Measurements from ENCODE around the gene TLR8. TPM values are rescaled to one million over a fixed set of nuclear protein-coding genes. Genes with fewer than 3 reads are reported as not detected.
A peak's percentile ranks its signal among the peaks of the same experiment; 100 is the strongest.
"Not testable (repeated sequence)": the region's sequence is repeated elsewhere in the genome, so short reads cannot be mapped to it uniquely, and the experiment has no call there.

The TLR8 gene
- polyA plus RNA-seq, 2 of the 4 experiments (the other 2 are of a cell fraction), result not detected

- TF ChIP-seq ATOH8 (CRISPR knock-in tag; IDR thresholded peaks at IDR 0.05; ENCODE audit: low read depth), result no peak
- no peak for TF ChIP-seq BCL3 (IDR thresholded peaks at IDR 0.05)
- no peak for TF ChIP-seq CEBPB (IDR thresholded peaks at IDR 0.05)
- no peak for TF ChIP-seq HEYL (CRISPR knock-in tag; IDR thresholded peaks at IDR 0.05)
- no peak for TF ChIP-seq MAZ (IDR thresholded peaks at IDR 0.05; ENCODE audit: borderline replicate concordance, low read depth, low read length)
- no peak for TF ChIP-seq HOXB13 (CRISPR knock-in tag; IDR thresholded peaks at IDR 0.05; ENCODE audit: low read depth)
Measured at GRCh38 chrX:12932244-12932643, 25.8 kb downstream of the TLR8 start (continued).

GRCh38 chrX:12934850-12935249 lies 28.4 kb downstream of the TLR8 start:
- FAIRE-seq (peak; percentile 93), ATAC-seq (no peak), DNase-seq (ENCODE audit: low read depth in 1 of 2, low spot score in 1 of 2) (no peak)
- Histone ChIP-seq H3K4me2 (no peak overlapping the region), H3K4me1 (no peaks in the 10 kb centered on the region), H3K9me3 (no peaks in the 10 kb centered on the region), H3K4me3 (no peak overlapping the region), H3K27ac (no peak overlapping the region)
- ChIA-PET CTCF (interaction anchor here (0.6 kb wide), 1 partner anchor 119 kb away, joined by 3 read pairs; no protein-coding TSS in a partner anchor), POLR2A (no interaction called here)
- WGBS (ENCODE audit: missing lambda C conversion rate), result 89% methylated on average over 5 of the region's 5 CpGs
- TF ChIP-seq MAZ (IDR thresholded peaks at IDR 0.05; ENCODE audit: borderline replicate concordance, low read depth, low read length), result no peak
- TF ChIP-seq PHF8 (IDR thresholded peaks at IDR 0.05; ENCODE audit: borderline replicate concordance, low read depth), result no peak

- Histone ChIP-seq H3K9me3 (no peaks in the 10 kb centered on the region), H3K4me2 (no peak overlapping the region), H3K27ac (no peak overlapping the region), H3K4me1 (no peaks in the 10 kb centered on the region), H3K4me3 (no peak overlapping the region)
- TF ChIP-seq ZFP36 (IDR thresholded peaks at IDR 0.05; ENCODE audit: borderline replicate concordance, partially characterized antibody), result peak; percentile 66
- TF ChIP-seq RCOR1 (IDR thresholded peaks at IDR 0.05; ENCODE audit: low read depth, low read length), result no peak
- TF ChIP-seq ATOH8 (CRISPR knock-in tag; IDR thresholded peaks at IDR 0.05; ENCODE audit: low read depth), result no peak
- DNase-seq (ENCODE audit: low read depth in 1 of 2, low spot score in 1 of 2) (no peak), ATAC-seq (no peak), FAIRE-seq (no peak)
- ChIA-PET CTCF (interaction anchor here (1.0 to 1.6 kb wide), 2 partner anchors 10 to 527 kb away, joined by 3 to 12 read pairs; no protein-coding TSS in a partner anchor), POLR2A (no interaction called here)
- WGBS (ENCODE audit: missing lambda C conversion rate), result 91% methylated on average over 1 of the region's 1 CpG
Measured at GRCh38 chrX:12936947-12937346, 30.5 kb downstream of the TLR8 start.

- FAIRE-seq, CTCF ChIA-PET: not testable (repeated sequence)
Measured at GRCh38 chrX:12940471-12940870, 34.1 kb downstream of the TLR8 start.

GRCh38 chrX:12943592-12943991 lies 37.2 kb downstream of the TLR8 start:
- CTCF ChIA-PET; ATAC-seq; FAIRE-seq; H3K27ac ChIP-seq; DNase-seq (ENCODE audit: low read depth in 1 of 2, low spot score in 1 of 2); POLR2A ChIA-PET; H3K9me3 ChIP-seq; H3K4me2 ChIP-seq; H3K4me3 ChIP-seq: not testable (repeated sequence)
- WGBS (ENCODE audit: missing lambda C conversion rate), result 95% methylated on average over 5 of the region's 6 CpGs
- peaks cover 24% of the 10 kb centered on the region for H3K4me1 ChIP-seq

More at GRCh38 chrX:12940471-12940870, 34.1 kb downstream of the TLR8 start:
- DNase-seq (ENCODE audit: low read depth in 1 of 2, low spot score in 1 of 2); H3K4me2 ChIP-seq; ATAC-seq; H3K9me3 ChIP-seq; H3K4me3 ChIP-seq; H3K4me1 ChIP-seq; POLR2A ChIA-PET; H3K27ac ChIP-seq: not testable (repeated sequence)
- 47% methylated on average over 7 of the region's 9 CpGs for WGBS (ENCODE audit: missing lambda C conversion rate)

GRCh38 chrX:12944452-12944851 lies 38.0 kb downstream of the TLR8 start:
- POLR2A ChIA-PET; H3K27ac ChIP-seq; ATAC-seq; FAIRE-seq; H3K9me3 ChIP-seq; DNase-seq (ENCODE audit: low read depth in 1 of 2, low spot score in 1 of 2); H3K4me3 ChIP-seq; H3K4me2 ChIP-seq: not testable (repeated sequence)
- CTCF ChIA-PET, result interaction anchor here (7.2 kb wide), 1 partner anchor 545 kb away, joined by 110 read pairs; no protein-coding TSS in a partner anchor
- 90% methylated on average over 3 of the region's 4 CpGs for WGBS (ENCODE audit: missing lambda C conversion rate)
- H3K4me1 ChIP-seq, result peaks cover 24% of the 10 kb centered on the region

Data from A549 (cell line).